NT2/D1 (cell line): ENCODE data around the gene PTBP3.

Experiments used
- DNase-seq: peaks from one replicate; pipeline ENCODE4 v3.0.0-alpha.2; 2011; ENCODE audit warnings: low read depth, low spot score
- H3K27me3 ChIP-seq: 2 replicates; pipeline ENCODE4 v1.6.0; 2011; ENCODE audit warnings: mild to moderate bottlenecking; ENCODE audit not compliant: insufficient read length, insufficient read depth
- H3K36me3 ChIP-seq: 2 replicates; pipeline ENCODE4 v1.6.1; 2011; ENCODE audit warnings: mild to moderate bottlenecking, low read length, mixed read lengths; ENCODE audit not compliant: insufficient read depth, insufficient read length
- H3K4me1 ChIP-seq: 2 replicates; pipeline ENCODE4 v1.5.1; 2011; ENCODE audit not compliant: insufficient read depth, insufficient read length
- H3K4me3 ChIP-seq: 2 replicates; pipeline ENCODE4 v1.5.1; 2011; ENCODE audit warnings: low read depth; ENCODE audit not compliant: insufficient read length
- H3K9ac ChIP-seq: 2 replicates; pipeline ENCODE4 v1.6.0; 2011; ENCODE audit warnings: low read depth; ENCODE audit not compliant: insufficient read length
- H3K9me3 ChIP-seq: 2 replicates; pipeline ENCODE4 v1.5.1; 2011; ENCODE audit warnings: mild to moderate bottlenecking, low read length; ENCODE audit not compliant: insufficient read depth
- SUZ12 ChIP-seq: IDR thresholded peaks from 2 replicates; pipeline ENCODE4 v1.6.1; 2011; ENCODE audit not compliant: insufficient read length, insufficient read depth; ENCODE audit errors: extremely low read depth
- YY1 ChIP-seq: IDR thresholded peaks from 2 replicates; pipeline ENCODE4 v1.6.1; 2011; ENCODE audit not compliant: insufficient read length, insufficient read depth
- ZNF274 ChIP-seq: IDR thresholded peaks from 2 replicates; pipeline ENCODE4 v1.6.1; 2011; ENCODE audit warnings: mild to moderate bottlenecking, low read depth, low read length

The PTBP3 gene

DNA sequence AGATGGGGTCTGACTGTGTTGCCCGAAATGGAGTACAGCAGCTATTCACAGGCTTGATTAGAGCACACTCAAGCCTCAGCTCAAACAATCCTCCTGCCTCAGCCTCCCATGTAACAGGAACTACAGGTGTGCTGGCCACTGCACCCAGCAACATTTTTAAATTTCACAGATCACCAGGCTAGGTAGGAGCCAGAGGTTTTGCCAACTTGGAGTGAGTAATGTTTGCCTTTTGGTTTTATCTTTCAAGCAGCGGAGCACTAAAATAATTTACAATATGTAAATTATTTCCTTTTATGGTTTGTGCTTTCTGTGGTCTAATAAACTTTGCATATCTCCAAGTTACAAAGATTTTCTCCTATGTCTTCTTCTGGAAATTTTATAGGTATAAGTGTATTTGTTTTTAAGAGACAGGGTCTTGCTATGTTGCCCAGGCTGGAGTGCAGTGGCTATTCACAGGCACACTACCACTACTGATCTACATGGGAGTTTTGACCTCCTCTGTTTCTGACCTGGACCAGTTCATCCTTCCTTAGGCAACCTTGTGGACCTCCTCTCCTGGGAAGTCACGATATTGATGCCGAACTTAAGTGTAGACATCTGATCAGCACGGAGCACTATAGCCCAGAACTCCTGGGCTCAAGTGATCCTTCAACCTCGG lies 91.1 kb downstream of the PTBP3 start:
- Histone ChIP-seq H3K9ac (no peak overlapping the region), H3K9me3 (no peaks in the 10 kb centered on the region), H3K27me3 (no peaks in the 10 kb centered on the region), H3K4me3 (no peak overlapping the region), H3K36me3 (peaks cover 28% of the 10 kb centered on the region), H3K4me1 (no peaks in the 10 kb centered on the region)
- DNase-seq = no peak
- TF ChIP-seq SUZ12 (no peak), ZNF274 (no peak), YY1 (no peak)

DNA sequence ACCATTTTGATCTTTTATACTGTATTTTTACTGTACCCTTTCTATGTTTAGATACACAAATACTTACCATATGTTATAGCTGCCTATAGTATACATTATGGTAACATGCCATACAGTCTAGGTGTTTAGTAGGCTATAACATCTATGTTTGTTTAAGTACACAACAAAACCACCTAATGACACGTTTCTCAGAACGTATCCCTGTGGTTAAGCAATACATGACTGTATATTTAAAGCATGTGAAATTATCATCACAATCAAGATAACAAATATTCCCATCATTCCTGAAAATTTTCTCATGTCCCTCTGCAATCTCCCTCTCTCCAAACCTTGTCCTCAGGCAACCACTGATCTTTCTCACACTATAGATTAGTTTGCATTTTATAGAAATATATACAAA lies 91.9 kb downstream of the PTBP3 start:
- DNase-seq = no peak
- Histone ChIP-seq H3K9me3 (no peaks in the 10 kb centered on the region), H3K9ac (no peak overlapping the region), H3K27me3 (no peaks in the 10 kb centered on the region), H3K4me1 (no peaks in the 10 kb centered on the region), H3K4me3 (no peak overlapping the region), H3K36me3 (peaks cover 28% of the 10 kb centered on the region)
- no peak for TF ChIP-seq YY1
- TF ChIP-seq SUZ12 = no peak
- TF ChIP-seq ZNF274 = no peak

DNA sequence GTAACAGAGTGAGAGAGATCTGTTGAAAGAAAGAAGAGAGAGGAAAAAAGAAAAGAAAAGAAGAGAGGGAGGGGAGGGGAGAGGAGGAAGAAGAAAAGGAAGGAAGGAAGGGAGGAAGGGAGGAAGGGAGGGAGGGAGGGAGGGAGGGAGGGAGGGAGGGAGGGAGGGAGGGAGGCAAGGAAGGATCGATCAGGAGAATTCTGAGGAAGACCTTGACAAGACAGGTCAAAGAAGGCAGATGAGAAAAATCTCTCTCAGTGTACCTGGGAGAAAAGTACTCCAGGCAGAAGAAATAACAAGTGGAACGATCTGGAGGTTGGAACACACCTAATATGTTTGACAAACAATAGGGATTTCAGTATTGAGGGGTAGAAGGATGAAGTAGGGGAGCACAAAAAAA lies 93.7 kb downstream of the PTBP3 start:
- no peak for DNase-seq
- Histone ChIP-seq H3K9me3 (no peaks in the 10 kb centered on the region), H3K9ac (no peak overlapping the region), H3K36me3 (peaks cover 20% of the 10 kb centered on the region), H3K4me3 (no peak overlapping the region), H3K27me3 (no peaks in the 10 kb centered on the region), H3K4me1 (no peaks in the 10 kb centered on the region)
- TF ChIP-seq YY1 (no peak), SUZ12 (no peak), ZNF274 (no peak)

DNA sequence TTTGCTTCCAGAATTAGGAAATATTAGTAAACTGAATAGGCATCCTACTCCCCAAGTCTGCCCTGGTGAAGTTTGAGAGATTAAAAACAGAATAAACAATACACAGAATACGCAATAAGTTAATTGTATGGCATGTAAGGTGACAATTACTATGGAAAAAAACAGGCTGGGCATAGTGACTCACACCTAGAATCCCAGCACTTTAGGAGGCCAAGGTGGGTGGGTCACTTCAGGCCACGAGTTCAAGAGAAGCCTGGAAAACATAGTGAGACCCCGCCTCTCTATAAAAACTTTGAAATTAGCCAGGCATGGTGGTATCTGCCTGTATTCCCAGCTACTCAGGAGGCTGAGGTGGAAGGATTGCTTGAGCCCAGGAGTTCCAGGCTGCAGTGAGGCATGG lies 94.1 kb downstream of the PTBP3 start:
- H3K4me3 ChIP-seq = no peak overlapping the region
- TF ChIP-seq YY1 (no peak), SUZ12 (no peak), ZNF274 (no peak)
- no peak for DNase-seq
- peaks cover 21% of the 10 kb centered on the region for H3K36me3 ChIP-seq
- H3K27me3 ChIP-seq = no peaks in the 10 kb centered on the region
- H3K9ac ChIP-seq = no peak overlapping the region
- H3K9me3 ChIP-seq = no peaks in the 10 kb centered on the region
- H3K4me1 ChIP-seq = no peaks in the 10 kb centered on the region

DNA sequence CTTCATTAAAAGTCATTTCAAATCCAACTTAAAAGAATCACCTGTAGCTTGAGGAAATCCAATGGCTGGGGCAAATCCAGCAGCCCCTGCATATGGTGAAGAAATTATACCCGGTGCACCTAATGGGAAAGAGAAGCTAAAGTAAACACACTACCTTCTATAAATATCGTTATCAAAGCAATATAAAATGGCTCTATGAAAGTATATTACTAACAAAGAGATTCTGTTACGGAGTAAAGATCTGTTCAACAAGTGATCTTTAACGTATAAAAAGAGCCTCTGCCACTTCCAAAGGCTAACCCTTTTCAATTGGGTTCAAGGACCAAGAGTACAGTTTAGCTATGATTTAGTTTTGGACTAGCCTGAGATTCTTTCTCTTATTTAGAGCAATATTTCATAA lies 98.6 kb downstream of the PTBP3 start:
- no peaks in the 10 kb centered on the region for H3K27me3 ChIP-seq
- H3K9me3 ChIP-seq = no peaks in the 10 kb centered on the region
- H3K4me1 ChIP-seq = no peaks in the 10 kb centered on the region
- H3K36me3 ChIP-seq = peaks cover 23% of the 10 kb centered on the region
- H3K4me3 ChIP-seq = no peak overlapping the region
- H3K9ac ChIP-seq = no peak overlapping the region
- no peak for TF ChIP-seq SUZ12
- no peak for TF ChIP-seq ZNF274
- TF ChIP-seq YY1 = no peak
- DNase-seq = no peak

DNA sequence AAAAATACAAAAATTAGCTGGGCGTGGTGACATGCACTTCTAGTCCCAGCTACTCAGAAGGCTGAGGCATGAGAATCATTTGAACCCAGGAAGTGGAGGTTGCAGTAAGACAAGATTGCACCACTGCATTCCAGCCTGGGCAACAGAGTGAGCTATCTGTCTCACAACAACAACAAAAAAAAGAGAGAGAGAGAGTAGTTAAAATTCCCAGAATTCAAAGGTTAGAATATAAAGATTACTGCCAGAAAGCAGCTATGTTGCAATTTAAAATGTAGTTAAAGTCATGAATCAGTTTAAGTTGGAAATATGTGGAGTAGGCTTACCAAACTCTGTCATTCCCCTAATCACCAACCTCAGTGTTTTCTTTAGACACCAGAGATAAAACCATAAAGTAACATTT lies 99.7 kb downstream of the PTBP3 start:
- H3K9ac ChIP-seq = no peak overlapping the region
- DNase-seq = no peak
- peaks cover 26% of the 10 kb centered on the region for H3K36me3 ChIP-seq
- TF ChIP-seq YY1 = no peak
- no peak for TF ChIP-seq ZNF274
- no peak for TF ChIP-seq SUZ12
- H3K9me3 ChIP-seq = no peaks in the 10 kb centered on the region
- H3K4me1 ChIP-seq = no peaks in the 10 kb centered on the region
- H3K27me3 ChIP-seq = no peaks in the 10 kb centered on the region
- H3K4me3 ChIP-seq = no peak overlapping the region

DNA sequence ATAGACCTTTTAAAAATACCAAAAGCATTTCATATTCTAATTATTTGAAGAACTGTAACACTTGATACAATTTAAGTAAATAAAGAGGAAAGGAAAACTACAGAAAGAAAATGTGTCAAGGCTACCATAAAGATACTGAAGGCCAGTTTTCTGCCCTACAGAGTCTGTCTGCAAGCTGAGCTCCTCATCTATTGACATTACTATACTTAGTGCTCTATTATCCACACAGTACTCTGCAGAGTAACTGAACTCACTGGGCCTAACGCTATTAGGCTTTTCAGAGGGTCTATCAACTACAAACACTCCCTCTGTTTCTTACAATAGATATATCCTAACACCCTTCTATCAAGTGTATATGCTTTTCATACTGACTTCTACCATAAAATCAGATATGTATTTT lies 101.2 kb downstream of the PTBP3 start:
- Histone ChIP-seq H3K9ac (no peak overlapping the region), H3K36me3 (peaks cover 36% of the 10 kb centered on the region), H3K4me3 (no peak overlapping the region), H3K9me3 (no peaks in the 10 kb centered on the region), H3K4me1 (no peaks in the 10 kb centered on the region), H3K27me3 (no peaks in the 10 kb centered on the region)
- TF ChIP-seq YY1 = no peak
- no peak for TF ChIP-seq ZNF274
- TF ChIP-seq SUZ12 = no peak
- no peak for DNase-seq
